Measurements from ENCODE around the gene TMEM255B. TPM values are rescaled to one million over a fixed set of nuclear protein-coding genes. Genes with fewer than 3 reads are reported as not detected.

The TMEM255B gene
- total RNA-seq, 1 donor from 2014 or later = 0.26 TPM

DNA sequence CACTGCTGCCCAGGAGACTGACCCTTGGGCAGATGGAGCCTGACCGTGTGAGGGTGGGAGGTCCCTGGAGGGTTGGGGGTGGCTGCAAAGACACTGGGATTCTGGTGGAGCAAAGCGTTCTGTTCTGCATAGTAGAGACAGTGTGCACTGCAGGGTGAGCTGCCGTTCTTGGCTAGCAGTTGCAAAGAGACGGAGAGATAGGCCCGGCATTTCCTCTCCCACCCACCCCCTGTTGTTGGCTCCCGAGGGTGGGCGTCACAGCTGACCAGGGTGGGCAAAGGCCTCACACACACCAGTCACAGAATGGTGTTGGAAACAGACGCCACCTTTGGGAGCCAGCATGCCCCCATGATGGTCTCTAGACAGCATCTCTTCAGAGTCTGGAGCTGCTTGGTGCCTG lies 11.4 kb downstream of the TMEM255B start:
- H2AFZ ChIP-seq (replicated peaks) = no peak overlapping the region
- H3K4me3 Mint-ChIP-seq = no peak overlapping the region
- H3K9me3 ChIP-seq (ENCODE audit: low read depth) = no peaks in the 10 kb centered on the region
- no peak overlapping the region for H3K27ac Mint-ChIP-seq
- H3K79me2 ChIP-seq (ENCODE audit: low read depth) = no peaks in the 10 kb centered on the region
- peaks cover 2% of the 10 kb centered on the region for H3K4me1 Mint-ChIP-seq
- H3F3A ChIP-seq (ENCODE audit: low read depth) = no peaks in the 10 kb centered on the region
- H3K9me3 Mint-ChIP-seq = no peaks in the 10 kb centered on the region
- H3K4me3 ChIP-seq = no peak overlapping the region
- H3K9ac ChIP-seq = no peak overlapping the region
- H3K4me2 ChIP-seq = no peak overlapping the region
- no peak for TF ChIP-seq EZH2 (IDR thresholded peaks at IDR 0.05)
- TF ChIP-seq, protein P1, sequence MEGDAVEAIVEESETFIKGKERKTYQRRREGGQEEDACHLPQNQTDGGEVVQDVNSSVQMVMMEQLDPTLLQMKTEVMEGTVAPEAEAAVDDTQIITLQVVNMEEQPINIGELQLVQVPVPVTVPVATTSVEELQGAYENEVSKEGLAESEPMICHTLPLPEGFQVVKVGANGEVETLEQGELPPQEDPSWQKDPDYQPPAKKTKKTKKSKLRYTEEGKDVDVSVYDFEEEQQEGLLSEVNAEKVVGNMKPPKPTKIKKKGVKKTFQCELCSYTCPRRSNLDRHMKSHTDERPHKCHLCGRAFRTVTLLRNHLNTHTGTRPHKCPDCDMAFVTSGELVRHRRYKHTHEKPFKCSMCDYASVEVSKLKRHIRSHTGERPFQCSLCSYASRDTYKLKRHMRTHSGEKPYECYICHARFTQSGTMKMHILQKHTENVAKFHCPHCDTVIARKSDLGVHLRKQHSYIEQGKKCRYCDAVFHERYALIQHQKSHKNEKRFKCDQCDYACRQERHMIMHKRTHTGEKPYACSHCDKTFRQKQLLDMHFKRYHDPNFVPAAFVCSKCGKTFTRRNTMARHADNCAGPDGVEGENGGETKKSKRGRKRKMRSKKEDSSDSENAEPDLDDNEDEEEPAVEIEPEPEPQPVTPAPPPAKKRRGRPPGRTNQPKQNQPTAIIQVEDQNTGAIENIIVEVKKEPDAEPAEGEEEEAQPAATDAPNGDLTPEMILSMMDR (IDR thresholded peaks at IDR 0.05) = no peak
- no peak for TF ChIP-seq EZH2phosphoT487 (IDR thresholded peaks at IDR 0.05)
- H3K27me3 Mint-ChIP-seq (ENCODE audit: insufficient read depth, low read depth) = no peaks in the 10 kb centered on the region
- peaks cover 11% of the 10 kb centered on the region for H4K20me1 ChIP-seq (ENCODE audit: low read depth)
- H3K27me3 ChIP-seq = no peaks in the 10 kb centered on the region
- H3K4me1 ChIP-seq = no peaks in the 10 kb centered on the region
- no peak overlapping the region for H3K27ac ChIP-seq
- H3K36me3 Mint-ChIP-seq = no peaks in the 10 kb centered on the region
- no peak for DNase-seq (ENCODE audit: low spot score)
- H3K36me3 ChIP-seq = no peaks in the 10 kb centered on the region

DNA sequence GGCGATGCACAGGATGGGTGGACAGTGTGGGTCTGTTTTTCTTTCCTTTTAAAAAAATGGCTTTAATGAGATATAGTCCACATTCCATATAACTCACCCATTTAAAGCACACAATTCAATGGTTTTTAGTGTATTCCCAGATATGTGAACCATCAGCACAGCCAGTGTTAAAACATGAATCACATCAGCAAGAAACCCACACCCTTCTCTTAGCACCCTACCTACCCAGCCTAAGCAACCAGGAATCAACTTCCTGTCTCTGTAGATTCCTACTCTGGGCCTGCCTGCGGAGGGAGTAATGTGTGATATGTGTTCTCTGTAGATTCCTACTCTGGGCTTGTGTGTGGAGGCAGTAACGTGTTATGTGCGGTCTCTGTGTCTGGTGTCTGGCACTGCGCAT lies 11.9 kb downstream of the TMEM255B start:
- H3K36me3 ChIP-seq = no peaks in the 10 kb centered on the region
- no peak for TF ChIP-seq EZH2 (IDR thresholded peaks at IDR 0.05)
- no peak for TF ChIP-seq EZH2phosphoT487 (IDR thresholded peaks at IDR 0.05)
- TF ChIP-seq, protein P1 (IDR thresholded peaks at IDR 0.05) = no peak
- no peaks in the 10 kb centered on the region for H3K4me1 ChIP-seq
- H3K9me3 Mint-ChIP-seq = no peaks in the 10 kb centered on the region
- H3K9ac ChIP-seq = no peak overlapping the region
- no peaks in the 10 kb centered on the region for H3K27me3 ChIP-seq
- H3K4me1 Mint-ChIP-seq = no peaks in the 10 kb centered on the region
- H3K79me2 ChIP-seq (ENCODE audit: low read depth) = no peaks in the 10 kb centered on the region
- H3K27me3 Mint-ChIP-seq (ENCODE audit: insufficient read depth, low read depth) = no peaks in the 10 kb centered on the region
- H4K20me1 ChIP-seq (ENCODE audit: low read depth) = peaks cover 6% of the 10 kb centered on the region
- H3K4me3 Mint-ChIP-seq = no peak overlapping the region
- DNase-seq (ENCODE audit: low spot score) = no peak
- no peaks in the 10 kb centered on the region for H3K9me3 ChIP-seq (ENCODE audit: low read depth)
- no peak overlapping the region for H3K27ac ChIP-seq
- H3K4me3 ChIP-seq = no peak overlapping the region
- H3K27ac Mint-ChIP-seq = no peak overlapping the region
- H3K4me2 ChIP-seq = no peak overlapping the region
- no peak overlapping the region for H2AFZ ChIP-seq (replicated peaks)
- H3F3A ChIP-seq (ENCODE audit: low read depth) = no peaks in the 10 kb centered on the region
- H3K36me3 Mint-ChIP-seq = no peaks in the 10 kb centered on the region

DNA sequence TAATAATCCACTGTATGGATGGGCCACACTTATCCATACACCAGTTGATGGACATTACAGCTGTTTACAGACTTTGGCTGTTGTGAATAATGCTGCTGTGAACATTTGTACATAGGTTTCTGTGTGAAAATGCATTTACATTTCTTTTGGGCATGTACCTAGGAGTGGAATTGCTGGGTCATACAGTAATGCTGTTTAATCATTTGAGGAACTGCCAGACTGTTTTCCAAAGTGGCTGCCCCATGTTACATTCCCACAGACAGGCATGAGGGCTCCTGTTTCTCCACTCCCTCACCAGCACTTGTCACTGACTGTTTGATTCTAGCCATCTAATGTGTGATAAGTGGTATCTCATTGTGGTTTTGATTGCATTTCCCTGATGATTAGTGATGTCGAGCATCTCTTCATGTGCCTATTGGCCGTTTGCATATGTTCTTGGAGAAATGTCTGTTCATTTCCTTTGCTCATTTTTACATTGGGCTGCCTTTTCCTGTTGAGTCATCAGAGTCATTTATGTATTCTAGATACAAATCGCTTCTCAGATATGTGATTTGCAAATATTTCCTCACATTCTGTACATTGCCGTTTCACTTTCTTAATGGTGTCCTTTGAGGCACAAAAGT lies 12.8 kb downstream of the TMEM255B start:
- Mint-ChIP-seq H3K27ac (no peak overlapping the region), H3K9me3 (no peaks in the 10 kb centered on the region), H3K27me3 (ENCODE audit: insufficient read depth, low read depth) (no peaks in the 10 kb centered on the region), H3K36me3 (no peaks in the 10 kb centered on the region), H3K4me3 (no peak overlapping the region), H3K4me1 (no peaks in the 10 kb centered on the region)
- Histone ChIP-seq H3K79me2 (ENCODE audit: low read depth) (no peaks in the 10 kb centered on the region), H3K9ac (no peak overlapping the region), H3K27me3 (no peaks in the 10 kb centered on the region), H3K4me3 (no peak overlapping the region), H3K4me2 (no peak overlapping the region), H4K20me1 (ENCODE audit: low read depth) (peaks cover 9% of the 10 kb centered on the region), H3K27ac (no peak overlapping the region), H3K4me1 (no peaks in the 10 kb centered on the region), H3F3A (ENCODE audit: low read depth) (no peaks in the 10 kb centered on the region), H3K9me3 (ENCODE audit: low read depth) (no peaks in the 10 kb centered on the region), H3K36me3 (no peaks in the 10 kb centered on the region), H2AFZ (replicated peaks) (no peak overlapping the region)
- no peak for DNase-seq (ENCODE audit: low spot score)
- TF ChIP-seq, protein P1 (IDR thresholded peaks at IDR 0.05) = no peak
- no peak for TF ChIP-seq EZH2 (IDR thresholded peaks at IDR 0.05)
- no peak for TF ChIP-seq EZH2phosphoT487 (IDR thresholded peaks at IDR 0.05)

All from neural progenitor cell (in vitro differentiated cells).